Measurements from ENCODE around the gene PLXNB2.
"Not testable (repeated sequence)": the region's sequence is repeated elsewhere in the genome, so short reads cannot be mapped to it uniquely, and the experiment has no call there.

The PLXNB2 gene

DNA sequence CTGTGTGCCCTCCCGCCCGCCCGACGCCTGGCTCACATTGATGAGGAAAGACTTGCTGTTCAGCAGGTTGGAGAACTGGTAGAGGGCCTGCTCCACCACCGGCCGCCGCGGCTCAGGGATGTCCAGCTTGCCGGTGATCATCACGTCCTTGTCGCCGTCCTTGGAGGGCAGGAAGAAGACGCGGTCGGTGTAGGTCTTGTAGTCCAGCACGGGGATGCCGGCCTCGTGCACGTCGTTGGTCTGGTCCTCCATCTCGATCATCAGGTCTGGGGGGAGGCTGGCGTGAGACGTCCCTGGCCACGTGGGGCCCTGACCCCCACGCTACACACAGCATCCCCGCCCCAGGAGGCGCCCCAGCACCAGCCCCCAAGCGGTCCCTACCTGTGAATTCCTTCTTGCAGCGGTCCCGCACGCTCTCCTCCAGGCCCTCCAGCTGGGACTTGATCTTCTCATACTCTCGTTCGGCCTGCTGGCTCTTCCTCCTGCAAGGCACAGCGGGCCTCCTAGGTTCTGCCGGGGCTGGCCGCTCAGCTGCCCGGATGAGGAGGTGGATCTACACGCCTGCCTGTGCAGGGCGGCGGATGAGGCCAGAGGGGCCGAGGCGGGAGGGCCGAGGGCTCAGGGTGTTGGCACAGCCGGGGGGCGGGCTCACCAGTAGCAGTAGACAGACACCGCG lies 26.6 kb downstream of the PLXNB2 start:
- DNase-seq (ENCODE audit: low spot score) = no peak

DNA sequence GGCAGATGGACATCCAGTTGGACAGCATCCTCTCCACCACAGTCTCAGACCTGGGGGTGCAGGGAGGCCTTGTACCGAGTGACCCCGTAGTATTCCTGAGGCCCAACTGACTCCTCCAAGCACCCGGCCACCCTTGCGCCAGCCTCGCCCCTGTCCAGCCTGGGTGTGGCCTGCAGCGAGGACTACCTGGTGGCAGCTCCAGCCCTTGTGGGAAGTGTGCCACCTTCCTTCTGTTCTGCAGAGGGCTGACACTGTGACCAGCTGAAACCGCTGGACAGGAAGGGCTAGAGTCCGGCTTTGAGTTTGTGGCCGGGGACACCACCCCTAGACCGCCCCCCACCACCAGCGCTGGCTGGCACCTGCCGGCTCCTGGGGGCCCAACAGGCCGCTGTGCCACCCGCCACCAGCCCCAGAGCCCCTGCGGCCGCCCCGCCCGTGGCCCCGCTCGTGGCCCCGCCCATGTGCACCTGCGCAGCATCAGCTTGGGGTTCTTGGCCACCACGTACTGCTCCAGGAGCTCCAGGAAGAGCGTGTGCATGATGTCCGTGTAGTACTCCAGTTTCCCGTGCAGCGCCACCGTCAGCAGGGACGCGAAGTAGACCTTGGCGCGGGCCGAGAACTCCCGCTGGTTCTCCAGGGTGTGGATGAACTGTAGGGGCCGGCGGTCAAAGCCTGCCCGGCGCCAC lies 27.3 kb downstream of the PLXNB2 start:
- DNase-seq (ENCODE audit: low spot score) = no peak

DNA sequence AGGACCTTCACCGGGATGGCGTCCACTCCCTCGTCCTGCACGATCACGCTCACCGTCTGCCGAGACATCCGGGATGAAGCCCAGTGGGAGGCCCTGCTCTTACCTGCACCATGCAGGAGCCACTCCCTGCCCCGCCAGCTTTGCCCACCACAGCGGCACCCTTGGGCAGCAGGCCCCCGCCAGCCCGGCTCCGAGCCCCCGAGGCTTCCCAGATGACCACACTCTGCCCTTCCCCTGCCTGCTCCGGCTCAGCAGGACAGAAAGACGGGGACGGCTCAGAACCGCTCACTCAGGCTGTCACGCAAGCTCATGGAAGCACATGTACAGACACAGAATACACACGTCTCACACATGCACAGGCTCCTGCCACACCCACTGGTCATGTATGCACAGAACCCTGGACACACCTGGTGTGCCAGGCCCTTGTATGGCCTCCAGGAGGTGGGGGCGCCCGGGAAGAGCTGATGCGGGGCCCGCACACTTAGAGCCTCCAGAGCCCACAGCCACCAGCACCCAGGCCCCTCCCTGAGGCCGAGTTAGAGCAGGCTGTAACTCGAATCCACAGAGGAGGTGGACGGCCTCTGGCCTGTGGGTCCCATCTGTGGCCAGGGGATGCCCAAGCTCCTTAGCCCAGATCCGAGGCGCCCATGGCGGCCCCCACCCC lies 28.4 kb downstream of the PLXNB2 start:
- no peak for DNase-seq (ENCODE audit: low spot score)

DNA sequence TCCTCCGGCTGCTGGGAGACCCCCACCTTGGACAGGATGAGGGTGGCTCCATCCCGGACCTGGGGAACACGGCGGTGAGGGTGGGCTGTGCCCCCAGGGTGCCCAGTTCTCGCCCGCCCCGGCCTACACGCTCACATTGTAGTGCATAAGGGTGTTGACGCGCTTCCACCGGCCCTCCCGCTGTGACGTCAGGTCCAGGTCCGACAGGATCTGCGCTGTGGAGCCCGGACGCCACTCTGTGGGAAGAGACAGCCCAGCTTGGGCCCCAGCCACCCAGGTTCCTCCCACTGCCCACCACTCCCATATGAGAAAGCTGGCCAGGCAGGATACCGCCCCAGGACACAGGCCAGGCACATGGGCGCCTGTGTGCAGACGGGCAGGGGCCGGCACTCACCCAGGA lies 29.0 kb downstream of the PLXNB2 start:
- no peak for DNase-seq (ENCODE audit: low spot score)

DNA sequence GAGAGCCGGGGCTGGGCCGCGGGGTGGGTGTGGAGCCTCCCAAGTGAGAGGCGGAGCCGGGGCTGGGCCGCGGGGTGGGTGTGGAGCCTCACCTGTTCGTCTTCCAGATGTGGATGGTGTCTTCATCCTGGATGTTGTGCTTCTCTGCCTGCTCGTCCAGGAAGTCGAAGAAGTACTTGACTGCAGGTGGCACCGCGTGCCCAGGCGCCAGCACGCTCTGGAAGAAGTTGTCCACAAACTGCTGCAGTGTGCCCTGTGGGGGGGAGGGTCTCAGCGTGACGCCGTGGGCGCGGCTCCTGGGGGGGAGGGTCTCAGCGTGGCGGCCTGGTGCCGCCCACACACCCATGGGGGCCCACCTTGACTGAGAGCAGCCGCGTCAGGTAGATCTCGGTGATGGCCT lies 29.7 kb downstream of the PLXNB2 start:
- no peak for DNase-seq (ENCODE audit: low spot score)

DNA sequence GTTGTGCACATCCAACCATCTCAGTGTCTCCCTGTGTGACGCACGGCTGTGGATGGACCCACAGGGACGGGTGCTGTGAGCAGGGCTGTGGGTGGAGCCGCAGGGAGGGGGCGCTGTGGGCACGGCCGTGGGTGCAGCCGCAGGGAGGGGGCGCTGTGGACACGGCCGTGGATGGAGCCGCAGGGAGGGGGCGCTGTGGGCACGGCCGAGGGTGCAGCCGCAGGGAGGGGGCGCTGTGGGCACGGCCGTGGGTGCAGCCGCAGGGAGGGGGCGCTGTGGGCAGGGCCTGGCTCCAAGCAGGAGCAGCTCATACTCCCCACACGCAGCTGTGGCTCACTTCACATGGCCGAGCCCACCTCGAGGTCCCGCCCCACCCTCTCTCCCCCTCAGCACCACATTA lies 31.3 kb downstream of the PLXNB2 start:
- DNase-seq (ENCODE audit: low spot score) = peak; percentile 39

DNA sequence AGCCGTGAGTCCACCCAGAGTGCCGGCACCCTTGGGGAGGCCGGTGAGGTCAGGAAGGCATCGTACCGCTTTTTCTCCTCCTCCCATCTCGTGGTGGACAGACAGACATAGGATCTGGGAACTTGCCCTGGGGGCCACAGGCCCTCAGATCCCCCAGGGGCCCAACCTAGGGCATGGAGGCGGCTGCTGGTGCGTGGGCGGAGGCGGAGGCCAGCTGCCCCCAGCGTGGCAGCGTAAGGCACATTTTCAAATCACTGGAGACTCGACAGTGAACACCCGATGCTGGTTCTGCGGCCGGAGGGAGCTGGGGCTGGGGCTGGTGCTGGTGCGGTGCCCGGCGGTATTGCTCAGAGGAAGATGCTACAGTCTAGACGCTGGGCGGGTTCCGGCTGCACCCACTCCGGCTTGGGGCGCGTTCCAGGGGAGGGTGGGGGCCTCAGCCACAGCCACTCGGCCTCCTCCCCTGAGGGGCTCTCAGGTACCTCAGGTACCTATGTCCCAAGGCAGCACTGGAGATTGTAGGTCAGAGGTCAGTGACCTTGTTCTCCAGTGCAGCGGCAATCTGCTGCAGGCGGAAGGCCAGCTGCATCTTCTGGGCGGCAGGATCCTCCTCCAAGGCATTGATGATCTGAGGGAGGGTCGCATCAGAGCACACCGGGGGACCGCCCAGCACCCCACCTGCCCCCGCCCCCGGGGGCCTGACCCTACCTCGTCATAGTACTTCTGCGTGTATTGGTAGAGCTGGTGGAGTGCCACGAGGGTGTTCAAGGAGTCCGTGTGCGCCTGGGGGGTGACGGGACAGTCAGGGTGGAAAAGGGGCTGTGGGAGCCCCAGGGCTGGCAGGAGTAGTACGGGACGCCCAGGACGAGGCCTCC lies 32.0 kb downstream of the PLXNB2 start:
- DNase-seq (ENCODE audit: low spot score) = no peak

DNA sequence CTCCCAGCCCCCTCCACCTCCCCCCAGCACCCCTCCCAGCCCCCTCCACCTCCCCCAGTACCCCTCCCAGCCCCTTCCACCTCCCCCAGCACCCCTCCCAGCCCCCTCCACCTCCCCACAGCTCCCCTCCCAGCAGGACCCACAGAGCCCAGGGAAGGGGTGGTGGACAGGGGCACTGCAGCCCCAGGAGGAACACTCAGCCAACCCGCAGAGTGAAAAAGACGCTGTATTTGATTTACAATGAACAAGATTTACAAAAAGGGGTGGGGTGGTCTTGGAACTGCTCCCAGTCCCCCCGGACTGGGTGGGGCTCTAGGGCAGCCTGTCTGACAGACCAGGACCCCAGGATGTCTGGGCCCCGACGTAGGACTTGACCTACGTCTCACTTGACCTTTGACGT lies 32.7 kb downstream of the PLXNB2 start:
- no peak for DNase-seq (ENCODE audit: low spot score)

DNA sequence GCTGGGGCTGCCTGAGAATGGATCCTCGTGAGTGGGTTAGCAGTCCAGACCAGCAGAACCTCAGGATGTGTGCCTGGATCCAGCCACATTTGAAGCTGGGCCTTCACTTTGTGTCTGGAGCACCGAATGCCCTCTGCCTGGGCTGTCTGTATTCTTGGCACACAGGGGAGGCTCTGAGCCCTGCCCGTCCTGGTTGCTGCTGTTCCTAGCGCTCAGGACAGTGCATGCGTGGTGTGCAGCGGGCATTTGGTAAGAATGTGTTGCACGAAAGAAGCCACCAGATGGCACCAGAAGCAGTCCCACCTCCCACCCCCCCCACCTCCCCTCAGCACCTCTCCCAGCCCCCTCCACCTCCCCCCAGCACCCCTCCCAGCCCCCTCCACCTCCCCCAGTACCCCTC lies 33.1 kb downstream of the PLXNB2 start:
- DNase-seq (ENCODE audit: low spot score) = peak; percentile 47

DNA sequence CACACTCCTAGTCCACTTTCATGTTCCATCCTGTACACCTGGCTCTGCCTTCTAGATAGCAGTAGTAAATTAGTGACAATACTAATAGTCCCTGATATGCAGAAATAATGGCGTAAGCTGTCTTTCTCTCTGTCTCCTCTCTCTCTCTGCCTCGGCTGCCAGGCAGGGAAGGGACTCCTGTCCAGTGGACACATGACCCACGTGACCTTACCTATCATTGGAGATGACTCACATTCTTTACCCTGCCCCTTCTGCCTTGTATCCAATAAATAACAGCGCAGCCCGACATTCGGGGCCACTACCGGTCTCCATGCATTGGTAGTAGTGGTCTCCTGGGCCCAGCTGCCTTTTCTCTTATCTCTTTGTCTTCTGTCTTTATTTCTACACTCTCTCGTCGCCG lies 33.7 kb downstream of the PLXNB2 start:
- not testable (repeated sequence) for DNase-seq (ENCODE audit: low spot score)

DNA sequence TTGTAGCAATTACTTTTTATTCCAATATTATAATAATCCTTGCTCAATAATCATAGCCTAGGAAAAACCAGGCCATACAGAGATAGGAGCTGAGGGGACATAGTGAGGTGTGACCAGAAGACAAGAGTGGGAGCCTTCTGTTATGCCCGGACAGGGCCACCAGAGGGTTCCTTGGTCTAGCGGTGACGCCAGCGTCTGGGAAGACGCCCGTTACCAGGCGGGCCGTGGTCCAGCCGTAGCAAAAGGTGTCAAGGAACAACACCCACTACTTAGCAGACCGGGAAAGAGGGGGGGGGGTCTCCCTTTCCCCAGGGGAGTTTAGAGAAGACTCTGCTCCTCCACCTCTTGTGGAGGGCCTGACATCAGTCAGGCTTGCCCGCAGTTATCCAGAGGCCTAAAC lies 34.1 kb downstream of the PLXNB2 start:
- not testable (repeated sequence) for DNase-seq (ENCODE audit: low spot score)

DNA sequence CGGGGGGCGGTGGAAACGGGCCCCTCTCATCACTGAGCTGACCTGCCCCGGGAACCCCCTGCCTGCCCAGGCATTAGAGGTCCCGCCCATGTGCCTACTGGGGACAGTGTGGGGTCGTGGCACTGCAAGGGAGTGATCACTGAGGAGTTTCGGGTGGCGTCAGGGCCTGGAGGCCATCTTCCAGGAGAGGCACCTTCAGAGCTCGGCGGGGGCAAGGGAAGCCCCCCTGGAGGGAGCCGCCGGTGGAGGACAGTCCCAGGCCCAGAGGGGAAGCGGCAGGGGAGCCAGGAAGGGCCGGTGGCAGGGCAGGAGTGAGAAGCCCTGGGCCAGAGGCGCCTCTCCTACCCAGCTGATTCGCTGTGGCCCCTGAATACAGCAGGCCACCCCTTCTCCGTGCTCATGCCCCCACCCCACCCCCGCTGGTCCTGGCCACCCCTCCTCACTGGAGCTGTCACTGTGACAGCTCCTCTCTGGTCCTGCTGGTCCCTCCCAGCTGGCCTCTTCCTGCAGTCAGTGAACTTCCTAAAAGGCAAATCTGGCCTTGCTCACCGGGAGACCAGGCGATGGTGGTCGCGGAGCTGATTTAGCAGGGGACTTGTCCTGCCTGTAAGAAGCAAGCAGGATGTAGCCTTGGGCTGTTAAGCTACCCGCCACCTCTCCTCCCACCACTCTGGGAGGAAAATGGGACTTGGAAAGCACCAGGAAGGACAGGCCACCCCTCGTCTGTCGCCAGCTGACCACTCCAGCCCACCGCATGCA lies 35.2 kb downstream of the PLXNB2 start:
- no peak for DNase-seq (ENCODE audit: low spot score)

DNA sequence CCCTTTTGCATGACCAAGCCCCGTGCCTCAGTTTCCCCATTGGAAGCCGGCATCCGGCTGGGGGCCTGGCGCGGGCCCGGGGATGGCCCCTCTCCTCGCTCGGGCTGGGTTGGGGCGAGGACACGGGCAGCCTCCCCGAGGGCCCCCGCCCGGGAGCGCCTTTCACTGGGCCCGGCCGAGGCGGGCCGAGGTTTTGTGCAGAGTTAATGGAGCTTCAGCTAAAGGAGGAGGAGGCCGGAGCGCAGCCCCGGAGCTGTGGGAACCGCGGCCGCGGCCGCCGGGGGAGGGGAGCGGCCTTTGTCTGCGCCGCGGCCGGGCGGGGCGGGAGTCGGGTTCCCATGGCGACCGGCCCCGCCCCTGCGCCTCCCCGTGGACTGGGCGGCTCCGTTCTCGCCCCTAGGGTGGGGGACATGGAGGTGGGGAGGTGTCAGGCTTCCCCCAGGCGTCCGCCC lies 35.9 kb downstream of the PLXNB2 start:
- DNase-seq (ENCODE audit: low spot score) = peak; percentile 48

DNA sequence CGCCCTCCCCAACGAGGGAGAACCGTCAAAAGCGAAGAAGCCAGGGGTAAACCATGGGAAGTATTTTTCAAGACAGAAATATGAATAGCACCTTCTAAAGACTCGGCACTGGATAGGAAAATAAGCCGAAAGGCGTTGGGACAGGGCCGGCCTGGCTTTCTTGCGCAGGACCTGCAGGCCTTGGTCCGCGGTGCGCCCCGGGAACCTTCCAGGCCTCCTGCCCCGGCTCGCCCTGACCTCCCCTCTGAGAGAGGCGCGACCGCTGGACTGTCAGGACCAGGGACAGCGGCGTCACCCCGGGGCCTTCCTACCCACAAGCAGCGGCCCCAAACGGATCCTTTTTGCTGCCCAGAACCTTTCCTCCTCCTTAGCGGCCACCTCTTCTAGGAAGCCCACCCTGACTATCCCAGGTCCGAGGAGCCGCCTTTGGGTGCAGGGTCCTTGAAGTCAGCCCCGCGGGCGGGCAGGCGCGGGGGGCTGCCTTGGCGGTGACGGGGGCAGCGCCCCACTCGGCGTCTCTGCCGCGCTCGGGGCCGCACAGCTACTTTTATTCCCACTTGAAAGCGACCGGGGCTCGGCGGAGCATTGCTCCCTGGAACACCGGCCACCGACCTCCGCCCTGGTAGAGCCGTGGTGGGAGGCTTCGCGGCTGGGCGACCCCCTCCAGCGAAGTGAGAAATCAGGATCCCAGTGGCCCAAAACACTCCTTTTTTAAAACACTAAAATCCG lies 36.6 kb downstream of the PLXNB2 start:
- DNase-seq (ENCODE audit: low spot score) = peak; percentile 47

DNA sequence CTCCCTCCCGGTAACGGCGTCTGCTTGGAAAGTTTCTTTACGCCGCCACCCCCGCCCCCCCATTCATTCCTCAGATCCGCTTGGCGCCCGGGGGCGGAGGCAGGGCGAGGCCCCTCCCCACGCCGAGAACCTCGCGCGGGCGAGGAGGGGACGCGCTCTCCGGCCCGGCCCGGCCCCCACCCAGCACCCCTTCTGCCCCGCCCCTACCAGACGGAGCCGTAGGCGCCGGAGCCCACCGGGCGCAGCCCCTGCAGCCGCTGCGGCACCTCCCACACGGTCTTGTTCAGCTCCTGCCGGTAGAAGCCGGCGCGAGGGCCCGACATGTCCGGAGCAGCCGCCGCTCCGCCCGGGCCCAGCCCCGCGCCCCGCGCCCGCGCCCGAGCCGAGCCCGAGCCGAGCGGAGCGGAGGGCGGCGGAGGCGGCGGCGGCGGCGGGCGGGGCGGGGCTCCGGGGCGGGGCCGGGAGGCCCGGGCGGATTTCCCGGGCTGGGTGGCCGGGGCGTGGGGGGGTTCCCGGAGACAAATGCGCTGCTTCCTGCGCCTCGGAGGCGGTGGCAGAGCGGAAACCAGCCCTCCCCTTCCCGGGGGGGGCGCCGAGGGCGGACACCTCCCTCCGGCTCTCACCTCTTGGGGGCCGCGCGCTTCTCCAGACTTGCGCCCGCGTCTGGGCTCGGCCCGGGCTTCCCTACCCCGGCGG lies 37.3 kb downstream of the PLXNB2 start, which contains the start of gene MAPK11:
MAPK11 (minus strand) TSS at position 411 of the 696 bp plus-strand sequence; CDS start at position 323, 88 bp downstream.
- DNase-seq (ENCODE audit: low spot score) = peak; percentile 82

DNA sequence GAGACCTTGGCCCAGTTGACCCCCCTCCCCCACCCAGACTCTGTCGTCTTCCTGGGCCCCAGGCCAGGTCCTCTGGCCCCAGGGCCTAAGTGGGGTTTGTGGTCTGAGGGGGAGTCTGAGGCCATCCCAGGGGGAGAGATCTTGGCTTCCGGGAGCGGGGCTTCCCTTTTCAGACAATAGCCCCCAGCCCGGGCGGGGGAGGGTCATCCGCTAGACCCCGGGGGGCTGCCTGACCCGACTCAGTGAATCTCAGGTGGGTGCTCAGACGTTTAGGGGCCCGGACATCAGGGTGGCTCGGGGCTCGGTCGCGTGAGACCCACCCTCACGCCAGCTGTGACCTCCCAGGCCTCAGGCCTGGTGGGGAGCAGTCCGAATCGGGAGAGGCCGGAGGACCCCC lies 37.9 kb downstream of the PLXNB2 start:
- DNase-seq (ENCODE audit: low spot score) = no peak

DNA sequence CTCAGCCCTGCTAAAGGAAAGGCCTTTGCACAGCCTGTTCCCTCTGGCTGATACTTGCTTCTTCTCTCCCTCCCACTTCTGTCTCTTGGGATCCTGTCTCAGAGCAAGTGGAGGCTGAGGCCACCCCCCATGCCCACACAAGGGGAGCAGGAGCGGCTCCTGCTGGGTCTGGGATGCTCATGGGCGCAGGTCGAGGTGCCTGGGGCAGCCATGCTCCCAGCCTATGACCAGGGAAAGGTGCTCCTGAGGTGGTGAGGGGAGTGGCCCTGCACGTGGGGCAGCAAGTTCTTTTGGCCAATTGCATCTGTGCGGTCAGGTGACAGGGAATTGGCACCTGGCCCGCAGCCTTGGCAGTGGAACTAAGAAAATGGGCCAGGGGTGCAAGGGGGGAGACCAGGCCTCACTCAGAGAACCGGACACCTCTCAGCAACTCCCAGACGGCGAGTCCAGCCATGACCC lies 38.8 kb downstream of the PLXNB2 start:
- no peak for DNase-seq (ENCODE audit: low spot score)

DNA sequence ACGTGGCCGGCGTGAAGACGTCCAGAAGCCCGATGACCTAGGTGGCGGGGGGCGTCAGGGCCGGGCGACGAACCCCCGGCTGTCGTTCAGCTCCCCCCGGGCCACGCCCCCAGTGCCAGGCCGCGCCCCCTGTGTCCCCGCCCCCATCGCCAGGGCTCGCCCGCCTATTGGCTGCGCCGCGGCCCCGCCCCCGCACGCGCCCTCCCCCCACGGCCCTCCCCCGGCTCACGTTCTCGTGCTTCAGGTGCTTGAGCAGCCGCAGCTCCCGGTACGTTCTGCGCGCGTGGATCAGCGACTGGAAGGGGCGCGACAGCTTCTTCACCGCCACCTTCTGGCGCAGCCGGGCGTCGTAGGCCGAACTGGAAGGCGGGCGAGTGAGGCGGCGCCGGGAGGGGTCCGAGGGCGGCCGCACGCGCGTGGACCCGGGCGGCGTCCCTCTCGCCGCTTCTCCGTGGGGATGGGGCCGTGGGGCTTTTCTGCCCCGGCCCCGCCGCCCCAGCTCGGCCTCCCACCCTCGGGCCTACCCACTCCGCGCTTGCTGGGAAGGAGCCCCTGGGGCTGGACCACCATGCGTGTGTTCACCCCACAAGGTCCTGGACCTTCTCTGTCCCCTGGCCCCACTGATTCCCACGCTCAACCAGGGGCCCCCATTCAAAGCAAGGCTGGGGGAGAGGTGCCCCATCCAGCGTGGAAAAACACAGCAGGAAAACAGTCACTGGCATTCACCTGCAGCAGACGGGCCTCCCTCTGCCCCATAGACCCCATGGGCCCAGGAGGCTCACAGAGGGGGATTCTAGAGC lies 39.7 kb downstream of the PLXNB2 start:
- peak; percentile 45 for DNase-seq (ENCODE audit: low spot score)

DNA sequence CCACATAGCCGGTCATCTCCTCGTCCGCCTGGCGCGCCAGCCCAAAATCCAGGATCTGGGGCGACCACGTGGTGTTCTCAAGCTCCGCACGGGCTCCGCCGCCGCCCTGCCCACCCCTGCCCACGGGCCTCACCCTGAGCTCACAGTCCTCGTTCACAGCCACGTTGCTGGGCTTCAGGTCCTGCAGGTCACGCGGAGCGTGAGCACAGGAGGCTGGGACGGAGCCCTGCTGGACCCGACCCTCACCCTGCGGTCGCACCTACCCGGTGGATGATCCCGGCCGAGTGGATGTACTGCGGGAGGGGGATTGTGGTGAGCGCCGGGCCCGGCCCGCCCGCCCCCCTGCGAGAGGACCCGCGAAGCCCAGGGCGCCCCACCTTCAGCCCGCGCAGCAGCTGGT lies 40.5 kb downstream of the PLXNB2 start:
- DNase-seq (ENCODE audit: low spot score) = no peak
